Loucy (cell line): ENCODE results near the gene ABHD14A.

Experiments
- H2AFZ ChIP-seq: fragments of 200-600 bp; sonication (generic); 2 replicates; pipeline ENCODE4 v1.6.0; 2016; ENCODE audit warnings: antibody characterized with exemption, mild to moderate bottlenecking, low read length, moderate library complexity
- H3F3A ChIP-seq: fragments of 200-600 bp; 2 replicates; pipeline ENCODE4 v1.6.0; 2016; ENCODE audit warnings: antibody characterized with exemption, low read depth, mild to moderate bottlenecking
- H3K27me3 ChIP-seq: fragments of 200-600 bp; sonication (generic); 2 replicates; pipeline ENCODE4 v1.6.1; 2014; ENCODE audit warnings: low read length, mild to moderate bottlenecking; ENCODE audit not compliant: insufficient read depth, poor library complexity, severe bottlenecking
- H3K36me3 ChIP-seq: fragments of 200-600 bp; sonication (generic); 2 replicates; pipeline ENCODE4 v1.6.1; 2016; ENCODE audit warnings: low read length; ENCODE audit not compliant: insufficient read depth
- H3K4me1 ChIP-seq: fragments of 200-600 bp; sonication (generic); 2 replicates; pipeline ENCODE4 v1.5.1; 2014; ENCODE audit warnings: low read length, mild to moderate bottlenecking; ENCODE audit not compliant: insufficient read depth, poor library complexity, severe bottlenecking
- H3K4me2 ChIP-seq: fragments of 200-600 bp; sonication (generic); 2 replicates; pipeline ENCODE4 v1.6.0; 2014; ENCODE audit warnings: antibody characterized with exemption, low read length, low read depth, mild to moderate bottlenecking; ENCODE audit not compliant: poor library complexity, severe bottlenecking
- H3K4me3 ChIP-seq: fragments of 200-600 bp; sonication (generic); 2 replicates; pipeline ENCODE4 v1.5.1; 2014; ENCODE audit warnings: low read length, mild to moderate bottlenecking, mixed read lengths; ENCODE audit not compliant: poor library complexity, severe bottlenecking
- H3K79me2 ChIP-seq: fragments of 200-600 bp; sonication (generic); 2 replicates; pipeline ENCODE4 v1.6.1; 2014; ENCODE audit warnings: low read length; ENCODE audit not compliant: insufficient read depth
- H3K9ac ChIP-seq: fragments of 200-600 bp; sonication (generic); 2 replicates; pipeline ENCODE4 v1.6.0; 2014; ENCODE audit warnings: mild to moderate bottlenecking, low read depth, low read length, moderate library complexity; ENCODE audit not compliant: poor library complexity, severe bottlenecking
- H3K9me2 ChIP-seq: fragments of 200-600 bp; sonication (generic); replicated peaks from 2 replicates; pipeline ENCODE4 v1.6.1; 2016; ENCODE audit warnings: low read depth, low read length, mixed read lengths
- H3K9me3 ChIP-seq: fragments of 200-600 bp; sonication (generic); 2 replicates; pipeline ENCODE4 v1.6.1; 2014; ENCODE audit warnings: mild to moderate bottlenecking, antibody characterized with exemption, low read length, low read depth; ENCODE audit not compliant: insufficient read depth
- H4K20me1 ChIP-seq: fragments of 200-600 bp; sonication (generic); 2 replicates; pipeline ENCODE4 v1.6.0; 2014; ENCODE audit warnings: antibody characterized with exemption, low read length, mild to moderate bottlenecking; ENCODE audit not compliant: insufficient read depth, poor library complexity, severe bottlenecking
- CTCF ChIP-seq: fragments of 200-600 bp; sonication (generic); conservative IDR thresholded peaks from 2 replicates; pipeline ENCODE4 v1.5.1; 2014; ENCODE audit warnings: mild to moderate bottlenecking, antibody characterized with exemption, low read length
- EZH2phosphoT487 ChIP-seq: fragments of 200-600 bp; IDR thresholded peaks from 2 replicates; pipeline ENCODE4 v1.6.1; 2018; ENCODE audit warnings: antibody characterized with exemption, mild to moderate bottlenecking, moderate library complexity, borderline replicate concordance

The ABHD14A gene

DNA sequence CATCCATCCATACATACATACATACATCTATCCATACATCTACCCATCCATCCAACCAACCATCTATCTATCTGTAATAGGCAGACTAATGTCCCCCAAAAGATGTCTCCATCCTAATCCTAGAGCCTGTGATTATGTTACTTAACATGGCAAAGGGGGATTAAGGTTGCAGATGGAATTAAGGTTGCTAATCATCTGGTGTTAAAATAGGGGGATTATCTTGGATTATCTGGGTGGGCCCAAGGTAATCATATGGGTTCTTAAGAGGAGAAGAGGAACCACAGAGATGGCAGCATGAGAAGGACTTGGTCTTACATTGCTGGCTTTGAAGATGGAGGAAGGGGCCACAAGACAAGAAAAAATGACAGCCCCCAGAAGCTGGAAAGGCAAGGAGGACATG is 35.6 kb downstream of the ABHD14A start:
- Histone ChIP-seq H3K4me2 (no peak overlapping the region), H3K9me2 (no peaks in the 10 kb centered on the region), H3K9ac (no peak overlapping the region), H3K79me2 (no peaks in the 10 kb centered on the region), H4K20me1 (no peaks in the 10 kb centered on the region), H3K4me1 (peaks cover 14% of the 10 kb centered on the region), H3K27me3 (no peaks in the 10 kb centered on the region), H3F3A (no peaks in the 10 kb centered on the region), H2AFZ (no peak overlapping the region), H3K9me3 (no peaks in the 10 kb centered on the region), H3K36me3 (no peaks in the 10 kb centered on the region), H3K4me3 (no peak overlapping the region)
- TF ChIP-seq CTCF (no peak), EZH2phosphoT487 (no peak)

DNA sequence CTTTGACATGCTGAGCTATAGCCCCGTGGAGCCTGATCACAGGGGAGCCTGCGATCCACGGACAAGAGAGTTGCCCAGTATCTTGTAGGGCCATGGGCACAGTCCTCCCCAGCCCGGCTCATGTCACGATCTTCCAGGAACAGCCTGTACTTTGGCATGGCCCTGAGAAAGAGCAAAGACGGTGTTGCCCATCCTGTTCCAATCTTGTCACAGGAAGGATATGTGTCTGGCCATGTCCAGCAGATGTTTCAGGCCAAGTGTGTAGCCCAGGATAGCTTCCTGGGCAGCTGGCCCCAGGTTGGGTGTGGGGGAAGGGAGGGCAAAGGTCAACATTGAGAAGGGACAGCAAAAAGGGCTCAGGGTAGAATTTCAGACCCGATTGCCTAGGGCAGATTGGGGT is 37.8 kb downstream of the ABHD14A start:
- H3K4me3 ChIP-seq, result no peak overlapping the region
- H3K79me2 ChIP-seq, result no peaks in the 10 kb centered on the region
- H4K20me1 ChIP-seq, result no peaks in the 10 kb centered on the region
- H3K4me1 ChIP-seq, result peaks cover 5% of the 10 kb centered on the region
- H2AFZ ChIP-seq, result no peak overlapping the region
- no peak overlapping the region for H3K4me2 ChIP-seq
- TF ChIP-seq CTCF (no peak), EZH2phosphoT487 (no peak)
- H3K9me3 ChIP-seq, result no peaks in the 10 kb centered on the region
- no peak overlapping the region for H3K9ac ChIP-seq
- H3F3A ChIP-seq, result no peaks in the 10 kb centered on the region
- H3K36me3 ChIP-seq, result no peaks in the 10 kb centered on the region
- no peaks in the 10 kb centered on the region for H3K27me3 ChIP-seq
- no peaks in the 10 kb centered on the region for H3K9me2 ChIP-seq

GRCh38 chr3:52013802-52014598 is 39.1 kb downstream of the ABHD14A start:
- no peak for TF ChIP-seq CTCF
- TF ChIP-seq EZH2phosphoT487, result no peak
- H3K79me2 ChIP-seq, result no peaks in the 10 kb centered on the region

More at GRCh38 chr3:52013802-52014598, 39.1 kb downstream of the ABHD14A start:
- Histone ChIP-seq H3K4me1 (peaks cover 5% of the 10 kb centered on the region), H3K4me3 (no peak overlapping the region), H3K27me3 (no peaks in the 10 kb centered on the region), H3K4me2 (no peak overlapping the region), H3K36me3 (no peaks in the 10 kb centered on the region), H4K20me1 (no peaks in the 10 kb centered on the region), H3K9me3 (no peaks in the 10 kb centered on the region), H3K9ac (no peak overlapping the region), H3K9me2 (no peaks in the 10 kb centered on the region), H3F3A (no peaks in the 10 kb centered on the region), H2AFZ (peak overlapping the region; percentile 77)
